GDM1 (cell line): Measurements from ENCODE around the gene IL21.
A peak's percentile ranks its signal among the peaks of the same experiment; 100 is the strongest.

Source experiments
- DNase-seq: peaks from one replicate; lab custom pipeline; 2025; lab: John Stamatoyannopoulos, UW

Gene IL21

GRCh38 chr4:122633211-122633610, 12.3 kb upstream of the IL21 start:
- DNase-seq = no peak

GRCh38 chr4:122632396-122633143, 11.7 kb upstream of the IL21 start:
- DNase-seq = no peak

GRCh38 chr4:122625156-122625555, 4.3 kb upstream of the IL21 start:
- DNase-seq = no peak

- DNase-seq = no peak
Observed at GRCh38 chr4:122624205-122624604, 3.3 kb upstream of the IL21 start.

- DNase-seq = no peak
Observed at GRCh38 chr4:122623637-122624166, 2.8 kb upstream of the IL21 start.

GRCh38 chr4:122622400-122622799, 1.5 kb upstream of the IL21 start:
- no peak for DNase-seq

GRCh38 chr4:122619611-122620010, 1.3 kb downstream of the IL21 start:
- no peak for DNase-seq

- no peak for DNase-seq
Observed at GRCh38 chr4:122617597-122618593, 3.0 kb downstream of the IL21 start.

GRCh38 chr4:122616915-122617596, 3.8 kb downstream of the IL21 start:
- DNase-seq = no peak

GRCh38 chr4:122614621-122615020, 6.2 kb downstream of the IL21 start:
- DNase-seq = no peak

GRCh38 chr4:122612540-122612939, 8.3 kb downstream of the IL21 start:
- DNase-seq = no peak

GRCh38 chr4:122606364-122607043, 14.4 kb downstream of the IL21 start:
- DNase-seq = no peak

GRCh38 chr4:122604146-122604545, 16.7 kb downstream of the IL21 start:
- no peak for DNase-seq

GRCh38 chr4:122603156-122603574, 17.7 kb downstream of the IL21 start:
- no peak for DNase-seq

- peak; percentile 30 for DNase-seq
Observed at GRCh38 chr4:122602277-122603142, 18.4 kb downstream of the IL21 start.

GRCh38 chr4:122591196-122591595, 29.7 kb downstream of the IL21 start:
- DNase-seq = no peak

GRCh38 chr4:122588453-122589238, 32.2 kb downstream of the IL21 start:
- DNase-seq = no peak

- no peak for DNase-seq
Observed at GRCh38 chr4:122584519-122584918, 36.3 kb downstream of the IL21 start.

- no peak for DNase-seq
Observed at GRCh38 chr4:122583906-122584305, 37.0 kb downstream of the IL21 start.
